H1 (cell line): ENCODE measurements around the gene ARPP21. TPM values are rescaled to one million over a fixed set of nuclear protein-coding genes. Genes with fewer than 3 reads are reported as not detected.

Source experiments
- BACH1 ChIP-seq: IDR thresholded peaks from 2 replicates; pipeline ENCODE4 v1.6.1; 2012; ENCODE audit warnings: low read length, improper control_type of control experiment
- TAF7 ChIP-seq: optimal IDR thresholded peaks from 2 replicates; pipeline ENCODE3; 2011; ENCODE audit warnings: low read depth, mild to moderate bottlenecking, inconsistent platforms, low read length, moderate library complexity, borderline replicate concordance
- polyA plus RNA-seq, 7 experiments: library from polyadenylated mRNA; depleted of rRNA in 3 of 7; stranded (reverse) in 5 of 7; unstranded in 2 of 7; fragments of >200 nt in 5 of 7; fragments of 200-250 nt in 2 of 7; gene quantifications; 1 replicate in 5 of 7; 2 replicates in 1 of 7; 4 replicates in 1 of 7; pipeline versions ENCODE4 v1.2.1 to v1.2.3, GENCODE V29; 2011 to 2013; ENCODE audit warnings: missing spikeins in 2 of 7, mixed read lengths in 2 of 7
- total RNA-seq: library from RNA; stranded (reverse); fragmentation: NEBNext Ultra II Directional; extraction: Animal tissue kit (Norgen Biotek cat#: 25700); gene quantifications from 2 replicates; pipeline ENCODE4 v1.2.1, GENCODE V29; 2021
- TF ChIP-seq, protein P1 (sequence below), 3 experiments: IDR thresholded peaks; 1 replicate in 2 of 3; 2 replicates in 1 of 3; pipeline versions ENCODE4 v1.5.1 to v1.6.1; 2011; ENCODE audit warnings: low read length in 3 of 3, mild to moderate bottlenecking in 3 of 3, inconsistent platforms in 2 of 3, low read depth in 1 of 3, moderate library complexity in 1 of 3; ENCODE audit not compliant: insufficient read depth in 1 of 3; ENCODE audit errors: control extremely low read depth in 1 of 3

The ARPP21 gene
- total and polyA plus RNA-seq, 2 of the 8 experiments (the other 6 are each of a cell fraction or from before 2014, with no cell fraction given), result not detected

DNA sequence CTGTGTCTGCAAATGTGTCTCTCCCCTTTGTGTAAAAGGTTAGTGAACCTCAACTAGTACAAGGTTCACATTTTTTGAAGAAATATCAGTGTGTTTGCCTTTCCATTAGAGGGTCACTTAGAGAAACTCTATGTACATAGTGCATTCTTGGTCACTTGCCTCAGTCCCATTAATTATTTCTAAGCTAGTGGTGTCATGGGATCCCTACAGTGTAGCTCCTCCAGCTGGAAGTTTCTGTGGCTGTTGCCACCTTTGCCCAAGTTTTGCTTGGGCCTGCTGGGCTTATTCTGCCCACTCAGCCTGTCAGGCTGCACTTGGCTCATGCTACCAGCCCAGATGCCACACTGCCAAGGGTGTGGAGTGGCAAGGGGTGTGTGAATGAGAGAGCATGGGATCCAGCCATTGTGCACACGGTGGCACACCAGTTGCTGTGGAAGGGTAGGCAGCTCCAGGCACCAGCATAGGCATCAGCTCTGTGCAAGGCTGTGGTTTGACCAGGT, 161.7 kb downstream of the ARPP21 start (continued):
- TF ChIP-seq, protein P1, sequence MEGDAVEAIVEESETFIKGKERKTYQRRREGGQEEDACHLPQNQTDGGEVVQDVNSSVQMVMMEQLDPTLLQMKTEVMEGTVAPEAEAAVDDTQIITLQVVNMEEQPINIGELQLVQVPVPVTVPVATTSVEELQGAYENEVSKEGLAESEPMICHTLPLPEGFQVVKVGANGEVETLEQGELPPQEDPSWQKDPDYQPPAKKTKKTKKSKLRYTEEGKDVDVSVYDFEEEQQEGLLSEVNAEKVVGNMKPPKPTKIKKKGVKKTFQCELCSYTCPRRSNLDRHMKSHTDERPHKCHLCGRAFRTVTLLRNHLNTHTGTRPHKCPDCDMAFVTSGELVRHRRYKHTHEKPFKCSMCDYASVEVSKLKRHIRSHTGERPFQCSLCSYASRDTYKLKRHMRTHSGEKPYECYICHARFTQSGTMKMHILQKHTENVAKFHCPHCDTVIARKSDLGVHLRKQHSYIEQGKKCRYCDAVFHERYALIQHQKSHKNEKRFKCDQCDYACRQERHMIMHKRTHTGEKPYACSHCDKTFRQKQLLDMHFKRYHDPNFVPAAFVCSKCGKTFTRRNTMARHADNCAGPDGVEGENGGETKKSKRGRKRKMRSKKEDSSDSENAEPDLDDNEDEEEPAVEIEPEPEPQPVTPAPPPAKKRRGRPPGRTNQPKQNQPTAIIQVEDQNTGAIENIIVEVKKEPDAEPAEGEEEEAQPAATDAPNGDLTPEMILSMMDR (IDR thresholded peaks at IDR 0.05; ENCODE audit: control extremely low read depth in 1 of 3, insufficient read depth in 1 of 3, low read depth in 1 of 3, low read length in 3 of 3), result no peak
- no peak for TF ChIP-seq BACH1
- TF ChIP-seq TAF7, result no peak
